GM23338 (cell line): ENCODE measurements around the gene NPEPL1.

Experiments used
- CREB1 ChIP-seq: fragments of 250-450 bp; sonication (Bioruptor Pico); IDR thresholded peaks from 2 replicates; pipeline ENCODE4 v1.5.0; 2020; ENCODE audit warnings: low read depth, mild to moderate bottlenecking, moderate library complexity
- EZH2 ChIP-seq: fragments of 200-600 bp; sonication (generic); IDR thresholded peaks from one replicate; pipeline ENCODE4 v1.8.0; 2017; ENCODE audit warnings: antibody characterized with exemption, mild to moderate bottlenecking, low read depth; ENCODE audit not compliant: unreplicated experiment
- EZH2phosphoT487 ChIP-seq: fragments of 200-600 bp; sonication (generic); IDR thresholded peaks from one replicate; pipeline ENCODE4 v1.8.1; 2018; ENCODE audit warnings: antibody characterized with exemption; ENCODE audit not compliant: unreplicated experiment
- POLR2AphosphoS5 ChIP-seq: IDR thresholded peaks from 2 replicates; pipeline ENCODE4 v1.6.1; 2016; ENCODE audit warnings: antibody characterized with exemption, low read depth
- TF ChIP-seq, protein P1 (sequence below), 2 experiments: fragments of 200-600 bp in 1 of 2; sonication (generic) in 1 of 2; conservative IDR thresholded peaks; 2 replicates each; pipeline versions ENCODE4 v1.5.1 to v1.6.1; 2016 to 2017; ENCODE audit warnings: antibody characterized with exemption in 2 of 2, low read depth in 2 of 2, mild to moderate bottlenecking in 2 of 2, moderate library complexity in 1 of 2
- TF ChIP-seq, protein P2 (sequence below): IDR thresholded peaks from one replicate; pipeline ENCODE4 v1.6.1; 2018; ENCODE audit warnings: antibody characterized with exemption; ENCODE audit not compliant: unreplicated experiment
- TF ChIP-seq, protein P3 (sequence below): IDR thresholded peaks from 2 replicates; pipeline ENCODE4 v1.6.1; 2016; ENCODE audit warnings: antibody characterized with exemption

DNA sequence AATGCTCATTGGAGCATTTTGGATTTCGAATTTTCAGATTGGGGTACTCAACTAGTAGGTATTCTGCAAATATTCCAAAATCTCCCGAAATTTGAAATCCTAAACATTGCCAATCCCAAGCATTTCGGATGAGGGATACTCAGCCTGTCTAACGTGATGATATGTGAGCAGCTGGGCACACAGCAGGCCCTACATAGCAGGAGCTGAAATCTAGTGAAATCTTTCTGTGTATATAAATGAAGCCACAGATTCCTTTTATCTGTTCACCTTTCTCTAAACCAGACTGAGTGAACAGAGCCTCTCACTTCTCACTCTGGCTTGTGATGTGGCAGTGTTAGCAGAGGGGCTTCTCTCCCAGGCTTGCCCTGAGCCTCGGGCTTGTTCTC, 23.7 kb upstream of the NPEPL1 start:
- TF ChIP-seq, protein P1, sequence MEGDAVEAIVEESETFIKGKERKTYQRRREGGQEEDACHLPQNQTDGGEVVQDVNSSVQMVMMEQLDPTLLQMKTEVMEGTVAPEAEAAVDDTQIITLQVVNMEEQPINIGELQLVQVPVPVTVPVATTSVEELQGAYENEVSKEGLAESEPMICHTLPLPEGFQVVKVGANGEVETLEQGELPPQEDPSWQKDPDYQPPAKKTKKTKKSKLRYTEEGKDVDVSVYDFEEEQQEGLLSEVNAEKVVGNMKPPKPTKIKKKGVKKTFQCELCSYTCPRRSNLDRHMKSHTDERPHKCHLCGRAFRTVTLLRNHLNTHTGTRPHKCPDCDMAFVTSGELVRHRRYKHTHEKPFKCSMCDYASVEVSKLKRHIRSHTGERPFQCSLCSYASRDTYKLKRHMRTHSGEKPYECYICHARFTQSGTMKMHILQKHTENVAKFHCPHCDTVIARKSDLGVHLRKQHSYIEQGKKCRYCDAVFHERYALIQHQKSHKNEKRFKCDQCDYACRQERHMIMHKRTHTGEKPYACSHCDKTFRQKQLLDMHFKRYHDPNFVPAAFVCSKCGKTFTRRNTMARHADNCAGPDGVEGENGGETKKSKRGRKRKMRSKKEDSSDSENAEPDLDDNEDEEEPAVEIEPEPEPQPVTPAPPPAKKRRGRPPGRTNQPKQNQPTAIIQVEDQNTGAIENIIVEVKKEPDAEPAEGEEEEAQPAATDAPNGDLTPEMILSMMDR (conservative IDR thresholded peaks at IDR 0.05; ENCODE audit: low read depth in 2 of 2) = no peak
- no peak for TF ChIP-seq EZH2
- TF ChIP-seq, protein P2, sequence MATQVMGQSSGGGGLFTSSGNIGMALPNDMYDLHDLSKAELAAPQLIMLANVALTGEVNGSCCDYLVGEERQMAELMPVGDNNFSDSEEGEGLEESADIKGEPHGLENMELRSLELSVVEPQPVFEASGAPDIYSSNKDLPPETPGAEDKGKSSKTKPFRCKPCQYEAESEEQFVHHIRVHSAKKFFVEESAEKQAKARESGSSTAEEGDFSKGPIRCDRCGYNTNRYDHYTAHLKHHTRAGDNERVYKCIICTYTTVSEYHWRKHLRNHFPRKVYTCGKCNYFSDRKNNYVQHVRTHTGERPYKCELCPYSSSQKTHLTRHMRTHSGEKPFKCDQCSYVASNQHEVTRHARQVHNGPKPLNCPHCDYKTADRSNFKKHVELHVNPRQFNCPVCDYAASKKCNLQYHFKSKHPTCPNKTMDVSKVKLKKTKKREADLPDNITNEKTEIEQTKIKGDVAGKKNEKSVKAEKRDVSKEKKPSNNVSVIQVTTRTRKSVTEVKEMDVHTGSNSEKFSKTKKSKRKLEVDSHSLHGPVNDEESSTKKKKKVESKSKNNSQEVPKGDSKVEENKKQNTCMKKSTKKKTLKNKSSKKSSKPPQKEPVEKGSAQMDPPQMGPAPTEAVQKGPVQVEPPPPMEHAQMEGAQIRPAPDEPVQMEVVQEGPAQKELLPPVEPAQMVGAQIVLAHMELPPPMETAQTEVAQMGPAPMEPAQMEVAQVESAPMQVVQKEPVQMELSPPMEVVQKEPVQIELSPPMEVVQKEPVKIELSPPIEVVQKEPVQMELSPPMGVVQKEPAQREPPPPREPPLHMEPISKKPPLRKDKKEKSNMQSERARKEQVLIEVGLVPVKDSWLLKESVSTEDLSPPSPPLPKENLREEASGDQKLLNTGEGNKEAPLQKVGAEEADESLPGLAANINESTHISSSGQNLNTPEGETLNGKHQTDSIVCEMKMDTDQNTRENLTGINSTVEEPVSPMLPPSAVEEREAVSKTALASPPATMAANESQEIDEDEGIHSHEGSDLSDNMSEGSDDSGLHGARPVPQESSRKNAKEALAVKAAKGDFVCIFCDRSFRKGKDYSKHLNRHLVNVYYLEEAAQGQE = no peak
- TF ChIP-seq, protein P3, sequence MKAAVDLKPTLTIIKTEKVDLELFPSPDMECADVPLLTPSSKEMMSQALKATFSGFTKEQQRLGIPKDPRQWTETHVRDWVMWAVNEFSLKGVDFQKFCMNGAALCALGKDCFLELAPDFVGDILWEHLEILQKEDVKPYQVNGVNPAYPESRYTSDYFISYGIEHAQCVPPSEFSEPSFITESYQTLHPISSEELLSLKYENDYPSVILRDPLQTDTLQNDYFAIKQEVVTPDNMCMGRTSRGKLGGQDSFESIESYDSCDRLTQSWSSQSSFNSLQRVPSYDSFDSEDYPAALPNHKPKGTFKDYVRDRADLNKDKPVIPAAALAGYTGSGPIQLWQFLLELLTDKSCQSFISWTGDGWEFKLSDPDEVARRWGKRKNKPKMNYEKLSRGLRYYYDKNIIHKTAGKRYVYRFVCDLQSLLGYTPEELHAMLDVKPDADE = no peak
- TF ChIP-seq CREB1 = no peak
- no peak for TF ChIP-seq EZH2phosphoT487
- no peak for TF ChIP-seq POLR2AphosphoS5
